GM12878 (cell line): ENCODE data around the gene BRD9. TPM values are rescaled to one million over a fixed set of nuclear protein-coding genes. Genes with fewer than 3 reads are reported as not detected.
"Not testable (repeated sequence)": the region's sequence is repeated elsewhere in the genome, so short reads cannot be mapped to it uniquely, and the experiment has no call there.

Experiments used
- ATAC-seq: fragments of 200-7000 bp; cut with Tn5 transposase; 3 replicates; pipeline ENCODE4 v1.9.1; 2020; ENCODE audit warnings: mild to moderate bottlenecking, moderate library complexity
- BruUV-seq: library from RNA; stranded (reverse); fragments of 400-500 nt; replicated peaks from 2 replicates; lab custom pipeline; 2021; lab: Mats Ljungman, UMichigan
- CTCF ChIA-PET: fragments of 300-600 bp; sonication (Branson Sonifier 250); formaldehyde crosslinking; extraction: SDS; loops from one replicate; lab custom pipeline; 2021; ENCODE audit warnings: inconsistent platforms; lab: Yijun Ruan, JAX
- POLR2A ChIA-PET: fragments of 350-600 bp; formaldehyde crosslinking; extraction: SDS; loops from one replicate; lab custom pipeline; 2021; ENCODE audit warnings: inconsistent platforms; lab: Charles Lee
- RAD21 ChIA-PET: fragments of 300-600 bp; sonication (Branson Sonifier 250); formaldehyde crosslinking; loops from one replicate; lab custom pipeline; 2023; ENCODE audit warnings: antibody characterized with exemption; ENCODE audit not compliant: unreplicated experiment; lab: Charles Lee
- SMC1A ChIA-PET: fragments of 300-600 bp; sonication (Branson Sonifier 250); formaldehyde crosslinking; loops from one replicate; lab custom pipeline; 2023; ENCODE audit not compliant: unreplicated experiment, uncharacterized antibody; lab: Charles Lee
- DNase-seq: peaks from one replicate; pipeline ENCODE4 v3.0.0-alpha.2; 2011; ENCODE audit warnings: low read depth, low spot score
- FAIRE-seq: peaks from 3 replicates; lab custom pipeline; 2011; peaks lifted over from hg19 to GRCh38; lab: Jason Lieb, UNC
- H2AFZ ChIP-seq: 2 replicates; pipeline ENCODE4 v1.6.0; 2011; ENCODE audit warnings: low read depth, low read length, control low read depth; ENCODE audit not compliant: control insufficient read depth
- H3K27ac ChIP-seq: 2 replicates; pipeline ENCODE4 v1.5.1; 2011; ENCODE audit warnings: control low read depth; ENCODE audit not compliant: control insufficient read depth, insufficient read depth
- H3K27me3 ChIP-seq, 2 experiments: replicated peaks in 1 of 2; 2 replicates each; pipeline versions ENCODE4 v1.6.0 to v1.6.1; 2011; ENCODE audit warnings: low read length in 1 of 2; ENCODE audit not compliant: control insufficient read depth in 2 of 2, insufficient read depth in 2 of 2
- H3K36me3 ChIP-seq, 2 experiments: 2 replicates each; pipeline ENCODE4 v1.5.1; 2011; ENCODE audit warnings: low read length in 1 of 2; ENCODE audit not compliant: control insufficient read depth in 2 of 2, insufficient read depth in 2 of 2
- H3K4me1 ChIP-seq: 2 replicates; pipeline ENCODE4 v1.6.1; 2011; ENCODE audit warnings: mild to moderate bottlenecking, low read length, moderate library complexity, mixed read lengths; ENCODE audit not compliant: control insufficient read depth, insufficient read depth
- H3K4me2 ChIP-seq: 2 replicates; pipeline ENCODE4 v1.6.0; 2011; ENCODE audit warnings: control low read depth; ENCODE audit not compliant: control insufficient read depth, insufficient read depth
- H3K4me3 ChIP-seq: fragments of 200-600 bp; sonication (generic); 2 replicates; pipeline ENCODE4 v1.5.1; 2016
- H3K79me2 ChIP-seq: 2 replicates; pipeline ENCODE4 v1.6.0; 2011; ENCODE audit warnings: low read length; ENCODE audit not compliant: control insufficient read depth, insufficient read depth
- H3K9ac ChIP-seq: 2 replicates; pipeline ENCODE4 v1.8.0; 2011; ENCODE audit warnings: low read length, control low read depth, mixed read lengths; ENCODE audit not compliant: control insufficient read depth, insufficient read depth
- H3K9me3 ChIP-seq: replicated peaks from 3 replicates; pipeline ENCODE4 v1.5.1; 2011; ENCODE audit warnings: mild to moderate bottlenecking, low read length; ENCODE audit not compliant: control insufficient read depth, insufficient read depth
- H4K20me1 ChIP-seq: 2 replicates; pipeline ENCODE4 v1.6.0; 2011; ENCODE audit not compliant: control insufficient read depth, insufficient read depth
- WGBS: methylation state at CpG from one replicate; pipeline ENCODE4 v1.1.6; 2016; ENCODE audit warnings: low lambda C conversion rate; ENCODE audit not compliant: insufficient replicate concordance, insufficient coverage; ENCODE audit errors: missing lambda C conversion rate; 5-methylcytosine and 5-hydroxymethylcytosine counted together
- in situ Hi-C: fragments of 300-500 bp; cut with MboI; formaldehyde crosslinking; loops from 9 replicates; pipeline ENCODE4 v1.14.3; 2018; ENCODE audit warnings: mixed read lengths
- intact Hi-C: fragments of 100-400 bp; cut with micrococcal nuclease; formaldehyde crosslinking; loops from one replicate; pipeline ENCODE4 v1.14.2; 2022; ENCODE audit not compliant: unreplicated experiment
- polyA plus RNA-seq, 11 experiments: library from polyadenylated mRNA; depleted of rRNA in 4 of 11; unstranded in 6 of 11; stranded (reverse) in 5 of 11; fragments of >200 nt; fragmentation: Nextera tagmentation in 4 of 11; fragmentation: Illumina TruSeq in 1 of 11; extraction: Ambion mirVana in 4 of 11; extraction: Trizol in 1 of 11; gene quantifications; 1 replicate in 1 of 11; 2 replicates in 10 of 11; pipeline versions ENCODE4 v1.2.1 to v1.2.3, GENCODE V29; 2011 to 2016; ENCODE audit warnings: inconsistent platforms in 2 of 11, missing spikeins in 2 of 11, low read depth in 1 of 11
- total RNA-seq, 4 experiments: library from RNA; depleted of rRNA in 3 of 4; stranded (reverse); fragments of >200 nt in 3 of 4; fragmentation: Illumina TruSeq in 1 of 4; extraction: Trizol in 1 of 4; gene quantifications; 2 replicates each; pipeline versions ENCODE4 v1.2.1 to v1.2.3, GENCODE V29; 2013 to 2021

Gene BRD9
- total and polyA plus RNA-seq, 10 of the 15 experiments (the other 5 are each of a cell fraction or from before 2014, with no cell fraction given): 2.0 to 48.6 (median 32.4) TPM

- SMC1A ChIA-PET, H3K4me3 ChIP-seq, H4K20me1 ChIP-seq, ATAC-seq, RAD21 ChIA-PET, H3K4me2 ChIP-seq, H2AFZ ChIP-seq, H3K27ac ChIP-seq, FAIRE-seq, H3K27me3 ChIP-seq, DNase-seq, H3K4me1 ChIP-seq, intact Hi-C loops, H3K9ac ChIP-seq, H3K79me2 ChIP-seq, BruUV-seq, POLR2A ChIA-PET, H3K36me3 ChIP-seq, H3K9me3 ChIP-seq, in situ Hi-C loops, CTCF ChIA-PET: not testable (repeated sequence)
- 8% methylated on average over 14 of the region's 18 CpGs for WGBS
Observed at GRCh38 chr5:846602-847091, 46.0 kb downstream of the BRD9 start.

DNA sequence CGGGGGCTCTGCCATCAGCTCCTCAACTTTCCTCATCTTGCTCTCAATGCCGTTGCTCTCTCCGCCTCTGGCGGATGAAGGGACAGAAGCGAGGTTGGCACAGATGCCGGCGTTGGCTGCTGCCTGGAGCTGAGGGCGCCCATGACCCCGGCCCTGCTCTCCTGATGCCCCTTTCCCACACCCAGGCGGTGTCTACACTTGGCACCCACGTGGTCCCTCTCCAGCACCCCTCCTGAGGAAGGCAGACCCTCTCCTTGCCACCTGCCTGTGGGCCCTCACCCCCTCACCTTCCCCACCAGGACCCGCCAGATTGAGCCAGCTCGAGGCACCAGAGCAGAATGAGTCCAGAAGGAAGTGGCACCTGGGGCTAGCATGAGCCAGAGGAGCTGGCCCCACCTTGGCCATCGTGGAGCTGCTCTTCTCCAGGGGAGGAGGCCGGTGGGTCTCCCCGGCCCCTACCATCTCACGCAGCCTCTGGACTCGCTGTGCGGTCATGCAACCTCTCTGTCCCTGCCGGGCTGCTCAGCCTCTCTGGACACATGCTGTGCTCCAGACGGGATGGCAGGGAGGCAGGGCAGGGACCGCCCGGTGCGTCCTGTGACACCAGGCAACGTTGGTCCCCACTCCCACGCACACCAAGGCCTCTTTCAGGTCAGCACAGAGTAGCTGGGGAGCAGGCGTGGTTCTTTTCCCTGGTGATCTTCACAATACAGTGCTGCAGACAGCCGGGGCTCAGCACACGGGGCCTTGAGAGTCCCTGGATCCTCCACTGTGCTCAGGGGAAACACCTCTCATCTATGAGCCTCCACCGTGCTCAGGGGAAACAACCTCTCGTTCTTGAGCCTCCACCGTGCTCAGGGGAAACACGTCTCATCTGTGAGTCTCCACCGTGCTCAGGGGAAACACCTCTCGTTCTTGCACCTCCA, 46.7 kb downstream of the BRD9 start:
- H3K79me2 ChIP-seq, H3K27ac ChIP-seq, H3K4me2 ChIP-seq, H3K36me3 ChIP-seq, RAD21 ChIA-PET, H2AFZ ChIP-seq, H3K9ac ChIP-seq, intact Hi-C loops, H4K20me1 ChIP-seq, H3K27me3 ChIP-seq, DNase-seq, H3K4me3 ChIP-seq, FAIRE-seq, CTCF ChIA-PET, in situ Hi-C loops, BruUV-seq, H3K4me1 ChIP-seq, SMC1A ChIA-PET, H3K9me3 ChIP-seq, POLR2A ChIA-PET: not testable (repeated sequence)
- ATAC-seq: peak; percentile 45
- 52% methylated on average over 10 of the region's 35 CpGs for WGBS

DNA sequence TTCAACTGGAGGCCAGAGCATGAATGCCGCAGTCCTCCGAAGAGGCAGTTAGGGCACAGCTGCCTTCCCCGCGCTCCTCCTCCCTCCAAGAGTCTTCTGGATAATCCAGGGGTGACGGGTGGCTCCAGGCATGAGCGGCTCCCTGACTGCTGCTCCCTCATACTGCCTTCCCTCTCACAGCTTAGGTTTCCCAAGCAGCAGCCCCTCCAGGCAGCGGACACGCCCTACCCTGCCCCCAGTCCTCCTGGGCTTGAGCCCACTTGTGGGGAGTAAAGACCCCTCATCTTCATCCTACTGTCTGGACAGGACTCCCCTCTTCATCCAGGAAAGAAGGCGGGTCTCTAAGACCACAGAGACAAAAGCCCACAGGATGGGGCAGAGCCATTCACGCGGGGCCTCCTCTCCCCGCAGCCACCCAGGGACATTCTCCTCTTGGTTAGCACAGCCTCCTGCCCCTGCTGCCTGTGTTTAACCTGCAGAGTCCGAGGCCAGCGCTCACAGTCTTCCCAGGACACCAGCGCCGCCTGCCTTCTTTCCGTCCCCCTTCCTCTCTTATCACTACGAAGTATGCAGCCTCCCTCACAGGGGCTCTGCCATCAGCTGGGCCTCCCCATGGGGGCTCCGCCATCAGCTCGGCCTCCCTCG, 47.4 kb downstream of the BRD9 start:
- H3K9me3 ChIP-seq, H3K36me3 ChIP-seq, RAD21 ChIA-PET, SMC1A ChIA-PET, POLR2A ChIA-PET, FAIRE-seq, ATAC-seq, H3K27ac ChIP-seq, H3K79me2 ChIP-seq, H3K4me1 ChIP-seq, H4K20me1 ChIP-seq, DNase-seq, H3K4me3 ChIP-seq, CTCF ChIA-PET, H3K9ac ChIP-seq, intact Hi-C loops, BruUV-seq, H2AFZ ChIP-seq, H3K27me3 ChIP-seq, H3K4me2 ChIP-seq, in situ Hi-C loops: not testable (repeated sequence)
- WGBS: 85% methylated on average over 12 of the region's 21 CpGs
